Stimulated activated CD8-positive, alpha-beta memory T cell treated with anti-CD3 and anti-CD28 coated beads, Interleukin-12 subunit alpha, Interleukin-12 subunit beta, amount 100 ng/mL, for 24 hours (primary cell): ENCODE measurements around the gene PBRM1.

Experiments used
- DNase-seq: peaks from one replicate; pipeline ENCODE4 v3.0.0-alpha.2; 2020; ENCODE audit errors: extremely low read depth

The PBRM1 gene

DNA sequence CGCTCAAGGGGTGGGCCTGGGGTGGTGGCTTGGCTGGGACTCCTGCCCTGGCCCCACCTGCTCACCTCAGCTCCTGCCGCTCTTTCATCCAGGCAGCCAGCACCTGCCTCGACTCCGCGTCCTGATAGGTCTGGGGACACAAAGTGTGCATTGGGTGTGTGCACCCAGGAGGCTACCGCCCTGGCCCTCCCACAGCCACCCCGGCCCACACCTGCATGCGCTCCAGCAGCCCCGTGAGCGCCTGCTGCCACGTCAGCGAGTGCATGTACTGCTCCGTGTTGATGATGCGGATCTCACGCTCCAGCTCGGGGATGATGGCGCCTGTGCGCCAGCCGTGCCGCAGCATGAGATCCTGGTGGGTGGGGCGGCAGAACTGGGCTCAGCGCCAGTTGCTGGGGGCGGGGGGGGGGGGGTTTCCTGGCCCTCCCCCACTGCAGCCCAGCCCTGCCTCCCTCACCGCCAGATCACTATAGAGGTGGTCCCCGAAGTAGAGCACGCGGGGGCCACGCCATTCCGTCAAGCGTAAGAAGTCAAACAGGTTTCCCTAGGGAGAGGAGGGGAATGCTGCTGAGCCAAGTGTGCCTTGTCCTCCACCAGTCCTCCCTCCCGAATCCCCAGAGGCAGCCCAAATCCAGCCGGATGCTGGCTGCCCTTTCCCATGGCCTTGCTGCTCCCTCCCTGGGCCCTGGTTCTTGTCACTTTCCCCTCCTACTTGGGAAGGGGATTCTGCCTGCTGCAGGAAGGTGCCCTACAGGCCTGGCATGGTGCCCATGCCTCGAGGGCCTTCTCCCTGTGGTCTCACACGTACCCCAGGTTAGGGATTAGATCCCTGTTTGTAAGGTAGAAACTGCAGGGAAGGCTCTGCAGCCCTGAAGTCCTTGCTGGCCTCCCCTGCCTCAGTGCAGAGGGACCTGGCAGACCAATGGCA lies 160.7 kb downstream of the PBRM1 start:
- no peak for DNase-seq

GRCh38 chr3:52524258-52524751 lies 161.4 kb downstream of the PBRM1 start:
- DNase-seq = no peak

- DNase-seq = no peak
These were observed 162.1 kb downstream of the PBRM1 start for GRCh38 chr3:52523386-52524257.

DNA sequence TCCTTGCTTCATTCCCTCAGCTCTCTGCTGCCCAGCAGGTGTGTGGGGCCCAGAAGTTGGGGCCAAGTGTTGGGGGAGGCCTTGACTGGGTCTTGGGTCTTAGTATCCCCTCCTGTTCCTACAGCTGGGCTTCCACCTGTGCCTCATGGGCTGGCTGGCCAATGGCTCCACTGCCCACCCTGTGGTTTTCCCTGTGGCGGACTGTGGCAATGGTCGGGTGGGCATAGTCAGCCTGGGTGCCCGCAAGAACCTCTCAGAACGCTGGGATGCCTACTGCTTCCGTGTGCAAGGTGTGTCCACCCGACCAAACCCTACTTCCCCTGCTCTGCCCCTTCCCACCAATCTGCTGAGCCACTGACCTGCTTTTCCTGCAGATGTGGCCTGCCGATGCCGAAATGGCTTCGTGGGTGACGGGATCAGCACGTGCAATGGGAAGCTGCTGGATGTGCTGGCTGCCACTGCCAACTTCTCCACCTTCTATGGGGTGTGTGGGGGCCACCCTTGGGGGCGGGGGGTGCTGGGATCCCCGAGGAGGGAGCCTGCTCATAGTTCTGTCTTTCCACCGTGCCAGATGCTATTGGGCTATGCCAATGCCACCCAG lies 163.0 kb downstream of the PBRM1 start:
- DNase-seq = no peak

GRCh38 chr3:52521881-52522650 lies 163.6 kb downstream of the PBRM1 start:
- DNase-seq = no peak

DNA sequence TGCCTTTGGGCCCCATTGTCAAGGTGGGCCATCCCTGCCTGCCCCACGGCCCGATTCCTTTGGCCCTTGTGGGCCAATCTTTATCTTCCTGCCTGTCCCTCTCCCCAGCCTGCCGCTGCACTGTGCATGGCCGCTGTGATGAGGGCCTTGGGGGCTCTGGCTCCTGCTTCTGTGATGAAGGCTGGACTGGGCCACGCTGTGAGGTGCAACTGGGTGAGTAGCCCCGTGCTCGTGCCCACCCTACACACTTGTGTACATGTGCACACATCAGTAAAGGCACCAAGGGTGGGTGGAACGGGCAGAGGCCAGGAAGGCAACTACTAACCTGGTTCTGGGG lies 164.3 kb downstream of the PBRM1 start:
- no peak for DNase-seq

DNA sequence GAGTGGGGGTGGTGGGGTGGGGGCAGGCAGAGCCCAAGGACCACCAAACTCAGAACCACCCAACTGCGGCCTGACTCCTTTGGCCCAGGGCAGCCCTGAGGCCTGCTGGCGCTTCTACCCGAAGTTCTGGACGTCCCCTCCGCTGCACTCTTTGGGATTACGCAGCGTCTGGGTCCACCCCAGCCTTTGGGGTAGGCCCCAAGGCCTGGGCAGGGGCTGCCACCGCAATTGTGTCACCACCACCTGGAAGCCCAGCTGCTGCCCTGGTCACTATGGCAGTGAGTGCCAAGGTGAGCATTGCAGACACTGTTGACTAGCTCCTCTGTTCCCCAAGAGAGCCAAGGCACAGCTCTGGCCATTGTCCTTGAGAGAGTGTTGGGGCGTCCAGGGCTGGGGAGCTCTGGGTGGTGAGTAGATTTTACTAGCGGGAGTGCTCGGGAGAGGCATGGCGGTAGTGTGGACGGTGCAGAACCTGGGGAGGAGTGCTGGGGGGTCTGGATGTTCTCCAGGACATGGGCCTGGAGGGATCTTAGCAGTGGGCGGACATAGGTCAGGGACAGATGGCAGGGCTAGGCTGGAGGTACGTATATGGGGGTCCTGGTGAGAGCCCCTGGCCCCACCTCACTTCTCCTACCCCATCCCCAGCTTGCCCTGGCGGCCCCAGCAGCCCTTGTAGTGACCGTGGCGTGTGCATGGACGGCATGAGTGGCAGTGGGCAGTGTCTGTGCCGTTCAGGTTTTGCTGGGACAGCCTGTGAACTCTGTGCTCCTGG lies 164.8 kb downstream of the PBRM1 start:
- DNase-seq = no peak

DNA sequence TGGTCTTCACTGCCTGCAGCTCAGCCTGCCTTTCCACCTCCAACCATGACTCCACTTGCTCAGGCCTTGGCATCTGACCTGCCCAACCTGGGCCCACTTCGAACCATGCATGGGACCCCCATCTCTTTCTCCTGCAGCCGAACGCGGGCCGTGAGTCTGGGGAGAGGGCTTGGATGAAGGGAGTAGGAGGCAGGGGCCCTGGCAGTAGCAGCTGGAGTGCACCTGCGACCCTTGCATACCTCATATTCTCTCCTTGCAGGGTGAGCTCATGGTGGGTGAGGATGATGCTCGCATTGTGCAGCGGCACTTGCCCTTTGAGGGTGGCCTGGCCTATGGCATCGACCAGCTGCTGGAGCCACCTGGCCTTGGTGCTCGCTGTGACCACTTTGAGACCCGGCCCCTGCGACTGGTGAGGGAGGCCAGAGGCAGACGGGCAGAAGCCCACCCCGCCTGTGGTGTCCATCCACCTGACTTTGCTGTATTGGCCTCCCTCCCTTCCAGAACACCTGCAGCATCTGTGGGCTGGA lies 165.5 kb downstream of the PBRM1 start:
- DNase-seq = no peak

DNA sequence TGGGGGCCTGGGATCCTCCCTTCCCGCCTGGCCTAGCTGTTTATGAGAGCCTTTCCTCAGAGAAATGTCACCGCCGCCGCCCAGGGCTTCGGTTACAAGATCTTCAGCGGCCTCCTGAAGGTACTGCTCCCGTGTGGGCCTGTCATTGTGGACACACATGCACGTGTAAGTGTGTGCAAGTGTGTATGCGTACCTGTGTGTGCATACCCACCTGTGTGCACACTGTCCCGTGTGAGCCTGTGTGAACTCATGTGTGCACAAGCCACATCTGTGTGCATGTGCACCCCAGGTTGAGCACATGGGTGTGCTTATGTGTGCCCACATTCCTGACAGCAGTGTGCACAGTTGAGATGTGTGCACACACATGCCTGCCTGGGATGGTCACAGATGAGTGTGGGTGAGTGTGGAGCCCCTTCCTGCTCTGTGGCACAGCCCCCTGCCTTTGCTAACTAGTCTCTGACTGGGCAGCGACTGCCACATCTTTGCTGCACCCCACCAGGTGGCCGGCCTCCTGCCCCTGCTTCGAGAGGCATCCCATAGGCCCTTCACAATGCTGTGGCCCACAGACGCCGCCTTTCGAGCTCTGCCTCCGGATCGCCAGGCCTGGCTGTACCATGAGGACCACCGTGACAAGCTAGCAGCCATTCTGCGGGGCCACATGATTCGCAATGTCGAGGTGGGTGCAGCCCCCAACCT lies 166.1 kb downstream of the PBRM1 start:
- DNase-seq = no peak

- DNase-seq = no peak
These were observed 166.8 kb downstream of the PBRM1 start for GRCh38 chr3:52518723-52519444.

- DNase-seq = no peak
These were observed 167.7 kb downstream of the PBRM1 start for GRCh38 chr3:52517796-52518722.

GRCh38 chr3:52516509-52517195 lies 169.1 kb downstream of the PBRM1 start:
- DNase-seq = no peak

DNA sequence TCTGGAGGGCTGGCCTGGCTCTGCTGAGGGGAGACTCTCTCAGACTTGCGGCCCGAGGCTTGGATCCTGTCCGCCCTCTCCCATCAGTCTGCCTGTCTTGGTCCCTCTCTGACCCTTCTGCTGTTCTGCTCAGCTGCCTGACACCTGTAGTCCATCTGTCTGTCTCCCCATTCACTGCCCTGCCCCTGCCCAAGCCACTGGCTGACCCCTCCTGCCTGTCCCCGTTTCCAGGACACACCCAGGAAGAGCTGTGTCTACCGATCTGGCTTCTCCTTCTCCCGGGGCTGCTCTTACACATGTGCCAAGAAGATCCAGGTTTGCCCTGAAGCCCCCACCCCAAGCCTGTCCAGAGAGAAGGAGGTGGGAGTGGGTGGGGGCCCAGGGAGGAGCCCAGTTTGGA lies 170.5 kb downstream of the PBRM1 start:
- no peak for DNase-seq

DNA sequence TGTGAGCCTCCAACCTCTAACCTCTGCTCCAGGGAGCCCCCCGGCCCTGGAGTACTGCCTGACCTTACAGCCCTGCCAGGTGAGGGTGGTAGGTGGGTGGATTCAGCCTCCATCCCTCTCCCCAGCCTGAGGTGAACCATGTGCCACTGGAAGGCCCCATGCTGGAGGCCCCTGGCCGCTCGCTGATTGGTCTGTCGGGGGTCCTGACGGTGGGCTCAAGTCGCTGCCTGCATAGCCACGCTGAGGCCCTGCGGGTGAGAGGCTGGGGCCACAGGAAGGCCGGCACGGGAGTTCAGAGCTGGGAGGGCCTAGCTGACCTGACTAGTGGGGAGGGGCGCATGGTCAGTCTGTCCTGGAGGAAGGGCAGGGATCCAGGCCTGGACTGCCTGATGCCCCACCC lies 171.1 kb downstream of the PBRM1 start:
- DNase-seq = no peak

GRCh38 chr3:52513281-52513680 lies 172.4 kb downstream of the PBRM1 start:
- DNase-seq = no peak

- DNase-seq = no peak
These were observed 173.0 kb downstream of the PBRM1 start for GRCh38 chr3:52512727-52513126.

- DNase-seq = no peak
These were observed 173.6 kb downstream of the PBRM1 start for GRCh38 chr3:52512105-52512504.
